T follicular helper cell (primary cell): ENCODE data around the gene RHOH.

Experiments
- DNase-seq: peaks from one replicate; pipeline ENCODE4 v3.0.0-alpha.2; 2020; ENCODE audit warnings: low read depth

The RHOH gene

GRCh38 chr4:40187386-40187906 is 9.4 kb upstream of the RHOH start:
- no peak for DNase-seq

GRCh38 chr4:40190019-40190418 is 6.8 kb upstream of the RHOH start:
- no peak for DNase-seq

GRCh38 chr4:40190465-40190864 is 6.4 kb upstream of the RHOH start:
- DNase-seq, result no peak

- no peak for DNase-seq
Measured at GRCh38 chr4:40190880-40191815, 5.7 kb upstream of the RHOH start.

- no peak for DNase-seq
Measured at GRCh38 chr4:40192114-40193015, 4.5 kb upstream of the RHOH start.

GRCh38 chr4:40193016-40193571 is 3.7 kb upstream of the RHOH start:
- no peak for DNase-seq

GRCh38 chr4:40193578-40193977 is 3.3 kb upstream of the RHOH start:
- no peak for DNase-seq

GRCh38 chr4:40194602-40195161 is 2.1 kb upstream of the RHOH start:
- peak; percentile 43 for DNase-seq

- no peak for DNase-seq
Measured at GRCh38 chr4:40195182-40196177, 1.4 kb upstream of the RHOH start.

GRCh38 chr4:40196272-40196671 is 559 bp upstream of the RHOH start:
- DNase-seq, result no peak

GRCh38 chr4:40197879-40198689 is 1.3 kb downstream of the RHOH start:
- no peak for DNase-seq

- no peak for DNase-seq
Measured at GRCh38 chr4:40199179-40199670, 2.4 kb downstream of the RHOH start.

- no peak for DNase-seq
Measured at GRCh38 chr4:40199999-40200874, 3.4 kb downstream of the RHOH start.

GRCh38 chr4:40200875-40201801 is 4.3 kb downstream of the RHOH start:
- no peak for DNase-seq

- no peak for DNase-seq
Measured at GRCh38 chr4:40201898-40202297, 5.1 kb downstream of the RHOH start.

- DNase-seq, result no peak
Measured at GRCh38 chr4:40202474-40202873, 5.6 kb downstream of the RHOH start.

- no peak for DNase-seq
Measured at GRCh38 chr4:40204507-40205258, 7.9 kb downstream of the RHOH start.
